Ishikawa (cell line): ENCODE data around the gene TMEM132A.

Experiments used
- CEBPB ChIP-seq: IDR thresholded peaks from 2 replicates; pipeline ENCODE4 v1.6.1; 2012
- CREB1 ChIP-seq: IDR thresholded peaks from 2 replicates; pipeline ENCODE4 v1.6.1; 2012; ENCODE audit warnings: low read depth
- EGR1 ChIP-seq: IDR thresholded peaks from 2 replicates; pipeline ENCODE4 v1.6.1; 2012
- EP300 ChIP-seq: IDR thresholded peaks from 2 replicates; pipeline ENCODE4 v1.6.1; 2012; ENCODE audit warnings: borderline replicate concordance
- FOXM1 ChIP-seq: IDR thresholded peaks from 2 replicates; pipeline ENCODE4 v1.6.1; 2012; ENCODE audit warnings: low read depth, borderline replicate concordance
- MAX ChIP-seq: IDR thresholded peaks from 2 replicates; pipeline ENCODE4 v1.6.1; 2012
- NFIC ChIP-seq: IDR thresholded peaks from 2 replicates; pipeline ENCODE4 v1.6.1; 2012
- RAD21 ChIP-seq: IDR thresholded peaks from 2 replicates; pipeline ENCODE4 v1.6.1; 2012; ENCODE audit warnings: low read depth
- REST ChIP-seq: IDR thresholded peaks from 2 replicates; pipeline ENCODE4 v1.6.1; 2012; ENCODE audit warnings: low read depth, mild to moderate bottlenecking
- TAF1 ChIP-seq: IDR thresholded peaks from 2 replicates; pipeline ENCODE4 v1.6.1; 2012; ENCODE audit warnings: low read depth, mild to moderate bottlenecking
- TCF12 ChIP-seq: IDR thresholded peaks from 2 replicates; pipeline ENCODE4 v1.6.1; 2012; ENCODE audit warnings: low read depth
- TEAD4 ChIP-seq: IDR thresholded peaks from 2 replicates; pipeline ENCODE4 v1.6.1; 2012
- YY1 ChIP-seq: IDR thresholded peaks from 2 replicates; pipeline ENCODE4 v1.6.1; 2012; ENCODE audit warnings: low read depth
- ZBTB7A ChIP-seq: IDR thresholded peaks from 2 replicates; pipeline ENCODE4 v1.6.1; 2012; ENCODE audit warnings: low read depth
- TF ChIP-seq, protein P1 (sequence below): IDR thresholded peaks from 2 replicates; pipeline ENCODE4 v1.6.1; 2012

TMEM132A gene

GRCh38 chr11:60978546-60979380, 54.5 kb downstream of the TMEM132A start:
- no peak for TF ChIP-seq TAF1
- no peak for TF ChIP-seq CREB1
- TF ChIP-seq YY1 = no peak
- no peak for TF ChIP-seq MAX
- no peak for TF ChIP-seq REST
- TF ChIP-seq ZBTB7A = no peak
- TF ChIP-seq CEBPB = no peak
- no peak for TF ChIP-seq FOXM1
- no peak for TF ChIP-seq EP300
- no peak for TF ChIP-seq NFIC
- TF ChIP-seq, protein P1, sequence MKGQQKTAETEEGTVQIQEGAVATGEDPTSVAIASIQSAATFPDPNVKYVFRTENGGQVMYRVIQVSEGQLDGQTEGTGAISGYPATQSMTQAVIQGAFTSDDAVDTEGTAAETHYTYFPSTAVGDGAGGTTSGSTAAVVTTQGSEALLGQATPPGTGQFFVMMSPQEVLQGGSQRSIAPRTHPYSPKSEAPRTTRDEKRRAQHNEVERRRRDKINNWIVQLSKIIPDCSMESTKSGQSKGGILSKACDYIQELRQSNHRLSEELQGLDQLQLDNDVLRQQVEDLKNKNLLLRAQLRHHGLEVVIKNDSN = no peak
- TF ChIP-seq TCF12 = no peak
- no peak for TF ChIP-seq RAD21
- TF ChIP-seq EGR1 = no peak
- no peak for TF ChIP-seq TEAD4

DNA sequence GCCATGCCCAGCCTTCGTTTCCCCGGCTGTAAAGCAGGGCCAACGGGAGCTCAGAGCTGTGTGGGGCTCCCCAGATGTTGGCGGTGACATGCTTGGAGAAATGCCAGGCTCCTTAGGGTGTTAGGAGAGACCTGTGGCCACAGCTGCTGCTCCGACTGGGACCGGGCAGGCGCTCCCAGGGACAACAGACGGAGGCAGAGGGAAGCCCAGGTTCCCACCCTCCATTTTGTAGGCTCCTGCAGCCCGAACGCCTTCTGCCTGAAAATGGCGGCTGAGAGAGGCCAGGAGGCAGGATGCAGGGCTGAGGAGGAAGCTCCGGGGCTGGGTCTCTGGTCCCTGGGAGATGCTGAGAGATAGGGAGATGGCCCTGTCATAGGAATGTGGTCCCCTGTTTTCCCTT, 57.3 kb downstream of the TMEM132A start:
- TF ChIP-seq YY1 = no peak
- no peak for TF ChIP-seq EGR1
- no peak for TF ChIP-seq CREB1
- no peak for TF ChIP-seq RAD21
- TF ChIP-seq FOXM1 = no peak
- TF ChIP-seq NFIC = no peak
- TF ChIP-seq REST = no peak
- no peak for TF ChIP-seq TEAD4
- no peak for TF ChIP-seq CEBPB

DNA sequence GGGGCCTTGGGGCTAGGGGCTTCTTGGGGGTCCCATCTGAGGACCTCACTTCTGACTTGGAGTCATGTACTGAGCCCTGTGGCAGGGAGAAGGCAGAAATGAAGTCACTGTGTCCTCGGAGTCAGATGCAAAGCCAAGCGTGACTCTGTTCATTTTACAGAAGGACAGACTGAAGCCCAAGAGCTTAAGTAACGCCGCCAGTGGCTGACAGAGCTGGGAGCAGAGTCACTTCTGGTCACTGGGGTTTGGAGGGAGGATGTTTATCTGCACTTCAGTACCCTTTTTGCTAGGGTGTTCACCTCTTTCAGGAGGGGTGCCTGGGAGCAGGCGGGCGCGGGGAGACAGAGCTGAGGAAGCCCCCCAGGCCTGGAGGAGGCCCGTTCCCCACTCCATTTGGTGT, 57.9 kb downstream of the TMEM132A start:
- TF ChIP-seq REST (no peak), CREB1 (no peak)

DNA sequence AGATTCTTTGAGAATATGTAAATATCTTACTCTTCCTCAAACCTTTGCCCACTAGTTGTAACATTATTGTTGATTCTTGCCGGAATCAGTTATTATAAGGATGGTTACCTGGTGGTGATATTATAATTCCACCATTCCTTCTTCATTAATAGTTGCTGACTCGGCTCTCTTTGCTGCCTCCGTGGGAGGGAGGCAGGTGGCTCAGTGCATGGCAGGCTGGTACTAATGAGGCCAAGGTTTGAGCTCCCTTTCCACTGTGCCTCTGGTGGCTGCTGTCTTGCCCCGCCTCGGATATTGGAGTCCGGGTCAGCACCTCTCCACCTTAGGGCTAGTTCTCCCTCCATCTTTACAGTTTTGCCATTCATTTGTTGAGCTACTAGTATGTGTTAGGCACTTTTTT, 59.9 kb downstream of the TMEM132A start:
- no peak for TF ChIP-seq TAF1
- TF ChIP-seq YY1 = no peak
- TF ChIP-seq EP300 = no peak
- no peak for TF ChIP-seq MAX

DNA sequence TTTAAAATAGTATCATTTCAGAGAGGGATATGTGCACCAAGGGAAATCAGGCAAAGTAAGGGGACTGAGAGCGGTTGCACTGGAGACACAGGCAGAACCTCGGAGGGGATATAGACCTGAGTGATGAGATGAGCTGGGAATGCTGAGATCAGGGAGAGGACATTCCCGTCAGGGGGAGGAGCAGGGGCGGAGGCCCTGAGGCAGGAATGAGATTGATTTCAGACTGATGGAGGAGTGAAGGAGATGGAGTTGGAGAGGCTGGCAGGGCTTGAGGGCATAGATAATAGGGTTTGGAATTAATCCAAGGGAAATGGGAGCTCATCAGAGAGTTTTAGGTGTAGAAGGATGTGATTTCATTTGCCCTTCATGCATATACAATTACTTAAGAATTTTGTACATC, 60.4 kb downstream of the TMEM132A start:
- no peak for TF ChIP-seq ZBTB7A
- no peak for TF ChIP-seq REST
- TF ChIP-seq NFIC = no peak
- TF ChIP-seq FOXM1 = no peak
- TF ChIP-seq TCF12 = no peak
- TF ChIP-seq TEAD4 = no peak
- TF ChIP-seq YY1 = no peak
- no peak for TF ChIP-seq TAF1
- no peak for TF ChIP-seq RAD21
- TF ChIP-seq EP300 = no peak
- TF ChIP-seq CEBPB = no peak
